Caco-2 (cell line): ENCODE results near the gene ARHGAP18. TPM values are rescaled to one million over a fixed set of nuclear protein-coding genes. Genes with fewer than 3 reads are reported as not detected.

Experiments
- BruUV-seq: library from RNA; stranded (reverse); fragments of 400-500 nt; replicated peaks from 2 replicates; lab custom pipeline; 2021; lab: Mats Ljungman, UMichigan
- CTCF ChIA-PET: fragments of 300-600 bp; sonication (Branson Sonifier 250); formaldehyde crosslinking; loops from one replicate; lab custom pipeline; 2022; ENCODE audit warnings: antibody characterized with exemption; lab: Charles Lee
- POLR2A ChIA-PET: fragments of 300-600 bp; sonication (Branson Sonifier 250); formaldehyde crosslinking; loops from one replicate; lab custom pipeline; 2022; ENCODE audit warnings: antibody characterized with exemption; lab: Charles Lee
- DNase-seq, 2 experiments: peaks; one replicate each; pipeline versions ENCODE4 v3.0.0 to v3.0.0-alpha.2; 2020 to 2022
- H3K27me3 ChIP-seq: replicated peaks from 2 replicates; pipeline ENCODE4 v1.6.0; 2011; ENCODE audit warnings: low read length; ENCODE audit not compliant: control insufficient read depth, insufficient read depth
- H3K36me3 ChIP-seq: 2 replicates; pipeline ENCODE4 v1.5.1; 2011; ENCODE audit warnings: low read length; ENCODE audit not compliant: control insufficient read depth, insufficient read depth
- H3K4me1 ChIP-seq: fragments of 250-450 bp; sonication (Bioruptor Pico); 2 replicates; pipeline ENCODE4 v1.5.1; 2020; ENCODE audit warnings: mild to moderate bottlenecking
- H3K4me3 ChIP-seq: 2 replicates; pipeline ENCODE4 v1.5.1; 2011; ENCODE audit warnings: low read depth, mild to moderate bottlenecking, control low read depth, low read length
- H3K9me3 ChIP-seq: fragments of 250-450 bp; sonication (Bioruptor Pico); 2 replicates; pipeline ENCODE4 v1.5.1; 2020; ENCODE audit warnings: mild to moderate bottlenecking, moderate library complexity
- H3K27ac Mint-ChIP-seq: one replicate; pipeline ENCODE4 v1.8.0; 2022; ENCODE audit warnings: mixed read lengths; ENCODE audit not compliant: unreplicated experiment
- H3K27me3 Mint-ChIP-seq: one replicate; pipeline ENCODE4 v1.8.0; 2022; ENCODE audit warnings: mixed read lengths; ENCODE audit not compliant: insufficient read depth, unreplicated experiment
- H3K36me3 Mint-ChIP-seq: one replicate; pipeline ENCODE4 v1.8.0; 2022; ENCODE audit warnings: mild to moderate bottlenecking, mixed read lengths; ENCODE audit not compliant: insufficient read depth, unreplicated experiment
- H3K4me1 Mint-ChIP-seq: one replicate; pipeline ENCODE4 v1.8.0; 2022; ENCODE audit warnings: low read depth, mixed read lengths; ENCODE audit not compliant: unreplicated experiment
- H3K4me3 Mint-ChIP-seq: one replicate; pipeline ENCODE4 v1.8.0; 2022; ENCODE audit warnings: mild to moderate bottlenecking, moderate library complexity, mixed read lengths; ENCODE audit not compliant: unreplicated experiment
- H3K9me3 Mint-ChIP-seq: one replicate; pipeline ENCODE4 v1.8.0; 2022; ENCODE audit warnings: mixed read lengths; ENCODE audit not compliant: unreplicated experiment
- CTCF ChIP-seq, 2 experiments: fragments of 200-600 bp in 1 of 2; IDR thresholded peaks; 1 replicate in 1 of 2; 2 replicates in 1 of 2; pipeline versions ENCODE4 v1.5.1 to v1.8.0; 2011 to 2022; ENCODE audit warnings: antibody characterized with exemption in 1 of 2, control low read depth in 1 of 2, inconsistent platforms in 1 of 2, low read depth in 1 of 2, low read length in 1 of 2, mild to moderate bottlenecking in 1 of 2, moderate library complexity in 1 of 2; ENCODE audit not compliant: insufficient read depth in 1 of 2, severe bottlenecking in 1 of 2, unreplicated experiment in 1 of 2
- intact Hi-C: fragments of 100-400 bp; cut with micrococcal nuclease; formaldehyde crosslinking; loops from one replicate; pipeline ENCODE4 v1.10.0; 2022; ENCODE audit not compliant: unreplicated experiment
- total RNA-seq: library from RNA; stranded (reverse); gene quantifications from 2 replicates; pipeline ENCODE4 v1.2.3, GENCODE V29; 2022

ARHGAP18 gene
- total RNA-seq, 1 experiment from 2014 or later: 15.0 TPM

- no peak for DNase-seq
- CTCF ChIA-PET: no interaction called here
- intact Hi-C loops: no loop called here
Measured at GRCh38 chr6:129614464-129614863, 95.5 kb downstream of the ARHGAP18 start.

GRCh38 chr6:129612440-129612839, 97.5 kb downstream of the ARHGAP18 start:
- no peak for TF ChIP-seq CTCF (IDR thresholded peaks at IDR 0.05; ENCODE audit: insufficient read depth in 1 of 2, low read depth in 1 of 2, low read length in 1 of 2, severe bottlenecking in 1 of 2, unreplicated experiment in 1 of 2)
- no peaks in the 10 kb centered on the region; the same call in 1 of the 2 replicates for H3K36me3 ChIP-seq
- Mint-ChIP-seq H3K27me3 (no peaks in the 10 kb centered on the region), H3K4me3 (no peak overlapping the region), H3K36me3 (peaks cover 23% of the 10 kb centered on the region), H3K4me1 (peaks cover 15% of the 10 kb centered on the region), H3K27ac (no peak overlapping the region), H3K9me3 (no peaks in the 10 kb centered on the region)
- no peak overlapping the region for H3K4me3 ChIP-seq
- ChIA-PET POLR2A (no interaction called here), CTCF (interaction anchor here (0.8 kb wide), 1 partner anchor 118 kb away, joined by 3 read pairs; no protein-coding TSS in a partner anchor)
- no peak for DNase-seq
- no peaks in the 10 kb centered on the region for H3K9me3 ChIP-seq
- intact Hi-C loops: no loop called here
- no peaks in the 10 kb centered on the region for H3K27me3 ChIP-seq
- no TSS peak for BruUV-seq
- peaks cover 12% of the 10 kb centered on the region for H3K4me1 ChIP-seq

More at GRCh38 chr6:129614464-129614863, 95.5 kb downstream of the ARHGAP18 start:
- Histone ChIP-seq H3K36me3 (no peaks in the 10 kb centered on the region), H3K9me3 (no peaks in the 10 kb centered on the region), H3K4me3 (no peak overlapping the region), H3K27me3 (no peaks in the 10 kb centered on the region), H3K4me1 (peaks cover 12% of the 10 kb centered on the region)
- BruUV-seq: no TSS peak
- H3K27me3 Mint-ChIP-seq: no peaks in the 10 kb centered on the region
- TF ChIP-seq CTCF (IDR thresholded peaks at IDR 0.05; ENCODE audit: insufficient read depth in 1 of 2, low read depth in 1 of 2, low read length in 1 of 2, severe bottlenecking in 1 of 2, unreplicated experiment in 1 of 2): no peak
- H3K4me1 Mint-ChIP-seq: peaks cover 9% of the 10 kb centered on the region
- peaks cover 24% of the 10 kb centered on the region for H3K36me3 Mint-ChIP-seq
- no peak overlapping the region for H3K4me3 Mint-ChIP-seq
- POLR2A ChIA-PET: no interaction called here
- peaks cover 10% of the 10 kb centered on the region for H3K9me3 Mint-ChIP-seq
- H3K27ac Mint-ChIP-seq: no peak overlapping the region

- Histone ChIP-seq H3K27me3 (no peaks in the 10 kb centered on the region), H3K4me3 (no peak overlapping the region), H3K36me3 (no peaks in the 10 kb centered on the region; the same call in 1 of the 2 replicates), H3K4me1 (peaks cover 12% of the 10 kb centered on the region), H3K9me3 (no peaks in the 10 kb centered on the region)
- no peak overlapping the region for H3K4me3 Mint-ChIP-seq
- DNase-seq: no peak
- peaks cover 15% of the 10 kb centered on the region for H3K4me1 Mint-ChIP-seq
- BruUV-seq: no TSS peak
- CTCF ChIA-PET: no interaction called here
- no peaks in the 10 kb centered on the region for H3K9me3 Mint-ChIP-seq
- POLR2A ChIA-PET: no interaction called here
- H3K27ac Mint-ChIP-seq: no peak overlapping the region
- H3K27me3 Mint-ChIP-seq: no peaks in the 10 kb centered on the region
- no peak for TF ChIP-seq CTCF (IDR thresholded peaks at IDR 0.05; ENCODE audit: insufficient read depth in 1 of 2, low read depth in 1 of 2, low read length in 1 of 2, severe bottlenecking in 1 of 2, unreplicated experiment in 1 of 2)
- intact Hi-C loops: no loop called here
- H3K36me3 Mint-ChIP-seq: peaks cover 21% of the 10 kb centered on the region
Measured at GRCh38 chr6:129609635-129610034, 100.3 kb downstream of the ARHGAP18 start.
